Activated CD8-positive, alpha-beta memory T cell treated with anti-CD3 and anti-CD28 coated beads for 48 hours (primary cell): Measurements from ENCODE around the gene TRRAP.

ENCODE experiments used
- DNase-seq, 3 experiments: peaks; one replicate each; pipeline ENCODE4 v3.0.0-alpha.2; 2020; ENCODE audit warnings: low read depth in 2 of 3, low spot score in 2 of 3

TRRAP gene

GRCh38 chr7:98985945-98986344, 107.6 kb downstream of the TRRAP start:
- no peak for DNase-seq

GRCh38 chr7:98988641-98989040, 110.3 kb downstream of the TRRAP start:
- DNase-seq: no peak

DNA sequence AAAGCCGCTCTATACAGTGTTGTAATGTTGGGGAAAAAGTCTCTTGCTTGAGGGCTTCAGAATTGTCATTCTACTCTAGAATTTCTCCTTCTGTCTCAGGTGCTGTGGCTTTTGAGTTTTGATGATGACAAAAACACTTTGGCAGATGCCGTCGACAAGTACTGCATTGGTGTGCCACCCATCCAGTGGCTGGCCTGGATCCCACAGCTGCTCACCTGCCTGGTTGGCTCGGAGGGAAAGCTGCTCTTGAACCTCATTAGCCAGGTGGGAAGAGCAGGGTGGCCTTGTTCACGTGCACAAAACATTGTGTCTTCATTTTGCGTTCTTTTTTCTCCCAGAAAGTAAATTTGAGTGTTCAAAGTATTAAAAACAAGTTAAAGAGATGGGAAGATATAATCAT, 112.0 kb downstream of the TRRAP start:
- no peak for DNase-seq

DNA sequence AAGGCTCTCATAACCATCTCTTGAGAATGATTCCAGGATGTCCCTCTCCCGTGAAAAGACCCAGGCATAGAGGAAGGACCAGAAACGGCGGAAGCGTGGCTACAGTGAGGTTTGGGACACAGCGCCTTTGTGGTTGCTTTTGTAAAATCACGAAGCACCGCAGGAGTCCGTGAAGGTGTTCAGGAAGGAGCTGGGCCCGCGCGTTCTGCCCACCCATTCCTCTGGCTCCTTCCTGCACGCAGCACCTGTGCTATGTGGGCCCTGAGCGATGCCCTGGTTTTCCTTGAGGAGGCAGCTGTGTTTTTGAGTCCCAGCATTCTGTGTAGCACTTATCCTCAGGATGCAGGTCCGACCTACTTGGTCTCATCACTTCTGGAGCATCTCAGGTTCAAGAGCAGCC, 112.8 kb downstream of the TRRAP start:
- no peak for DNase-seq

DNA sequence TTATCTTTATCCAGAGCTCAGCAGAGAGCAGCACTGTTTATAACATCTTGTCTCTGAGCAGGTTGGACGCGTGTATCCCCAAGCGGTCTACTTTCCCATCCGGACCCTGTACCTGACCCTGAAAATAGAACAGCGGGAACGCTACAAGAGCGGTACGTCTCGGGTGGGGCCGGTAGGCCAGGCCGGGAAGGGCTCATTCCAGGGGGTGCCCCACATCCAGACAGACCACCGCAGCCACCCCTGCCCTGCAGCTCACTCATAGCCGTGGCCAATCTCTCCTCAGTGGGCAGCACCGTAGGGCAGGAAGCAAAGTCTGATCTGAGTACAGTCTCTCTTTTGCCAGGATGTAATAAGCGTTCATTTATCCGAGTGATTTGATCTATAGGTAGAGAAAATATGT, 113.7 kb downstream of the TRRAP start:
- DNase-seq: no peak

GRCh38 chr7:98993024-98993897, 114.9 kb downstream of the TRRAP start:
- DNase-seq: no peak

DNA sequence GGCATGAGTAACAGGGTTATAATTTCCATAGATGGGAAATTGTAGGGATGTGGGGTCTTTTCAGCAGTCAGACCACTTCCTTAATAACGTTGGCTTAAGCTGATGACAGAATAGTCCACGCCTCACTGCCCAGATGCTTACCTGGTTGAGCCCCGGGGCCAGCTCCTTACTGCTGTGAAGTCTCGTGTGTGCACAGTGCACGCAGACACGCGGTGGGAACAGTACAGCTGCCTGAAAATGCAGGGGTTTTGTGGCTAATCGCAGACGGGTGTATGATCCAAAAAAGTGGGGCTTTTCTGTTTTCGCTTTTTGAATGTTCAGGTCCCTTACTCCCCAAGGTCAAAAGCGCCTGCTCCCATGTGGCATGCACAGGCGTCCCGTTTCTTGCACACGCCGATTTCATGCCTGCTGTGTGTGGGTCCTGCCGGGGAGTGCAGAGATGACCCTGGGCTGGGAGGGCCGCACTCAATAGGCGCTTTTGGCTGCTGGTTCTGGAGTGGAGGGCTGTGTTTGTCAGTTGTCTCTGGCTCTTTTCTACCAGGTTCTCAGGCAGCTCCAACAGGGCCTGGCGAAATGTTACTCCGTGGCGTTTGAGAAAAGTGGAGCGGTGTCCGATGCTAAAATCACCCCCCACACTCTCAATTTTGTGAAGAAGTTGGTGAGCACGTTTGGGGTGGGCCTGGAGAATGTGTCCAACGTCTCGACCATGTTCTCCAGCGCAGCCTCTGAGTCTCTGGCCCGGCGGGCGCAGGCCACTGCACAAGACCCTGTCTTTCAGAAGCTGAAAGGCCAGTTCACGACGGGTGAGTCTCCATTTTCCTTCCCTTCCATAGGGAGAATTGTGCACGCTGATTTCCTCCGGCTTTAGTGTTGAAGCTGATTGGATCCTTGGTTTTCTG, 116.0 kb downstream of the TRRAP start:
- DNase-seq: no peak

DNA sequence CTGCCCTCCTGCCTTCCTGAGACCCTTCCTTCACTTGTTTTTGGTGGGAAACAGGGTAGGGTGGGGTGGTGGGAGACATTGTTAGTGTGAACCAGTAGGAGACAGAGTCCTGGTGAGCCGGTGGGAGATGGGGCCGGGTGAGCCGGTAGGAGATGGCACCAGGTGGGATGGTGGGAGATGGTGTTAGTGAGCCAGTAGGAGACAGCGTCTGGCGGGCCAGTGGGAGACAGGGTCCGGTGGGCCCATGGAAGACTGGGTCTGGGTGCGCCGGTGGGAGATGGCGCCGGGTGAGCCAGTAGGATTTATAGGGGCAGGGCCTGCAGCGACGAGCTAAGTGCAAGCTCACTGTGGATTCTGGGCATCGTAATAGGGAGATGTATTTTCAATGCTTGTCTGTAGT, 116.8 kb downstream of the TRRAP start:
- DNase-seq: no peak

GRCh38 chr7:98995523-98996149, 117.3 kb downstream of the TRRAP start:
- no peak for DNase-seq

- DNase-seq: no peak
Observed at GRCh38 chr7:98996150-98996552, 117.8 kb downstream of the TRRAP start.

DNA sequence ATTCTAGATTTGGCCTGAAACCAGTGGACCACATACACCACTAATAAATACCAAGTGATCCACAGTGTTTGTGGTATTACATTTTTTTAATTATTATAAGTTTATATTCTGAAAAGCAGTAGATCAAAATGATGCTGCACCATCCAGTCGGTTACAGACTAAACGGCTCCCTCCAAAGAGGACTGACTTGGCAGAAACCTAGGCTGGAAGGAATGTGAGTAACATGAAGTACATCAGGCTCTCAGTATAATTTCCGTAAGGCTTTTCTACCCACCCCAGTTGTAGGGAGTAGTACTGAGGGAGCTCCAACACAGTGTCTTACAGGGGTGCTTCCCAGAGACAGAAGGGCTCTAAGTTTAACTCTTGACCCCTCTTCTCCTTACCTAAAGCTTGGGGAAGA, 119.5 kb downstream of the TRRAP start:
- no peak for DNase-seq

DNA sequence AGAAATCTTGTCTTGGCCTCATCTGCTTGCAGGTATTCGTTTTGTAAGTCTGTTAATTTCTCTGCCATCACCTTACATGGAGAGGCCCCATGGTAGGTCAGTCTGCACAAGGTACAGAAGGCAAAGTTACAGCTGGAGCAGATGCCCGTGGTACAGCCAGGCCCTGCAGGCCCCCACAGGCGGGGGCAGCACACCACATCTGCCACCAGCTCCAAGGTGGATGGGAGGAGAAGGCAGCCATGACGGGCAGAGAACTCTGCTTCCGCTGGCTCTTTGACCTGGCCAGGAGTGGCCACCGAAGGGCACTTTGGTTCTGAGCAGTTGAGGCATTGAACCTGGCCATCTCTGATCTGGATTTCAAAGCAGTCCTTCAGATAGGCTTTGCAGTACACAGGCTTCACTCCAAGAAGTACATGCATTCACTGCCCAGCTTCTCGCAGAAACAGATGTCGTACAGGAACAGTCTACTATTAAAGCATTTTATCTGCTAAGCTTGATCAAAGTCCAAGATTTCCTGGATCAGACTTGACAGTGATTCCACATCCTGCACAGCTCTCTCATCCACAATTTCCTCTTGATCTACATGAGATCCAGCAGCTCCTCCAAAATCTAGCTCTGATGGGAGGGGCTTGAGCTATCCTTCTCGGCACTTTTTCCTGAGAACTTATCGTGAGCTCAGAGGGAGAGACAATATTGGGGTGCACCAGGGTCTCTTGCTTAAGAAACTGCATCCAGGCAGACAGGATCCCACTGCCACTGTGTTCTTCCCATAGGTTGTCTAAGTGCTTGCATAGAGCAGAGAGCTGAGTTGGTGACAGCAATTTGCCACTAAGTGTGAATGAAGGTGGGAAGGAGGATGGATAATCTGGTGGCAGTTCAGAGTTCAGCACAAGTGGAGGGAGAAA, 120.7 kb downstream of the TRRAP start:
- no peak for DNase-seq

- no peak for DNase-seq
Observed at GRCh38 chr7:99000196-99000903, 122.0 kb downstream of the TRRAP start.

DNA sequence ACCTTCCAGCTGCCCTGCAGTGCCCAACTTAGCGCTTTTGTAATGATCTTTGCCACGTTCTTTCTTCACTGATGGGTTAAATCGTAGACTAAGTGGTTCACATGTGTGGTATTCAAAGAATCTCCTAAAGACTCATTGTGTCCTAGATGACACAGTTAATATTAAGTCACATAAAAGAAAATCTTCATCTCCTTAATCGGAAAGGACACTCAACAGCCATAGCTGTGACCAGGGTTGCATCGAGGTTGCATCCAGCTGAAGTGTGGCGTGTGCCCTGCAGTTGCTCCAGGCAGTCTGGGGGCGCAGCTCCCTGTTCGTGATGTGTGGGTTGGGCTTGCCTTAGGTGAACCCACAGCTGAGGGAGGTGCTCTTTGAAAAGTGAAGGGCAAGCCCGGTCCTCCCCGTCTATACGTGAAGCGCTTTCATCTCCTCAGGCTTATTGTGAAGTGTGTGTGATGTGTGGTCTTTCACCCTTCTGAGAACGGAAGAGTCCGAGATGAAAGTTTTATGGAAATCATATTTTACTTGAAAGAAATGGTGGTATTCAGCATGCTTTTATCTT, 122.7 kb downstream of the TRRAP start:
- DNase-seq: peak in 1 of 3 experiments; percentile 14

- DNase-seq: no peak
Observed at GRCh38 chr7:99001482-99002147, 123.3 kb downstream of the TRRAP start.

GRCh38 chr7:99002148-99002826, 124.0 kb downstream of the TRRAP start:
- no peak for DNase-seq

DNA sequence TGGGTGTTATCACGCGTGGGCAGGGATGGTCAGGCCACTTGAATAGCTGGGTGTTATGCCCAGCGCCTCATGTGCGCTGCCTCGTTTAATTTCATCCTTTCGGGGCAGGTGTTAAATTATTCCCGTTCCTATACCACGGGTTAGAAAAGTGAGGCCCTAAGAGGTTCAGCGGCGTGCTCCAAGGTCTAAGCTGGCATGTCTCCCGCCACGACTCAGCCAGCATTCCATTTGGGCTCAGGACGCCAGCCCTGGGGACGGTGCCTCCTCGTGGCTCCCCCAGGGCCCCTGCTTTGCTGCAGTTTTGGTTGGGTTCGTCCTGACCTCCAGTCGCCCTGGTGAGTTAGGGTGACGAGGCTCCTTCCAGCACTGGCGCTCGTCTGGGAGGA, 124.5 kb downstream of the TRRAP start:
- DNase-seq: no peak

GRCh38 chr7:99003419-99003818, 125.1 kb downstream of the TRRAP start:
- DNase-seq: no peak

DNA sequence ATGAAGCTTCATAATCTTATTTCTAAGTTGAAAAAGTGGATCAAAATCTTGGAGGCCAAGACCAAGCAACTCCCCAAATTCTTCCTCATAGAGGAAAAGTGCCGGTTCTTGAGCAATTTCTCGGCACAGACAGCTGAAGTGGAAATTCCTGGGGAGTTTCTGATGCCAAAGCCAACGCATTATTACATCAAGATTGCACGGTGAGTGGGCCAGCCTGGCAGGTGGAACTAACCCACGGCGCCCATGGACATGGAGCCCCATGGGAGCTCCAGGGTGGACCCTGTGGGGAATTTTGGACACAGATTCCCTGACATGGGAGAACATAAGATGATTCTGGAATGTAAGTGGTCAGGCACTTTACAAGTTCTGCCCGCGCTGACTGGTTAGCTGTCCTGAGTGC, 125.9 kb downstream of the TRRAP start:
- no peak for DNase-seq
